Measurements from ENCODE around the gene PLD6. TPM values are rescaled to one million over a fixed set of nuclear protein-coding genes. Genes with fewer than 3 reads are reported as not detected.
A peak's percentile ranks its signal among the peaks of the same experiment; 100 is the strongest.

Gene PLD6
- total RNA-seq, 1 experiment from 2014 or later: 0.09 TPM

- H4K91ac ChIP-seq (ENCODE audit: insufficient read length, low read depth, low read length): no peak overlapping the region
- no peak overlapping the region for H4K8ac ChIP-seq (replicated peaks; ENCODE audit: insufficient read length, low read depth, low read length)
- no peak overlapping the region for H2BK120ac ChIP-seq (ENCODE audit: low read depth, low read length, poor library complexity, severe bottlenecking)
- no peak overlapping the region for H2BK5ac ChIP-seq (ENCODE audit: insufficient read length, low read length)
- H3K79me1 ChIP-seq (ENCODE audit: insufficient read depth, low read depth, low read length, poor library complexity, severe bottlenecking): no peaks in the 10 kb centered on the region
- no peak overlapping the region for H3K27ac ChIP-seq (ENCODE audit: insufficient read length, low read depth, low read length)
- H3K4ac ChIP-seq (ENCODE audit: low read depth, low read length): no peak overlapping the region
- no peak overlapping the region for H3K4me3 Mint-ChIP-seq
- no peak overlapping the region for H2BK12ac ChIP-seq (ENCODE audit: insufficient read length, low read depth, low read length)
- H2BK15ac ChIP-seq (ENCODE audit: low read depth, low read length): no peak overlapping the region
- H3K27ac Mint-ChIP-seq: peak overlapping the region in 1 of 3 experiments; percentile 49; a peak in 2 of 7 replicates
- H3K27me3 ChIP-seq (ENCODE audit: insufficient read depth, low read length): no peaks in the 10 kb centered on the region
- DNase-seq: no peak
- no peak overlapping the region for H2AFZ ChIP-seq (ENCODE audit: low read length)
- H3K27me3 Mint-ChIP-seq (ENCODE audit: low read depth): no peaks in the 10 kb centered on the region
- no peak overlapping the region for H3K18ac ChIP-seq (ENCODE audit: insufficient read length, low read depth, low read length)
- H3K9me3 Mint-ChIP-seq: no peaks in the 10 kb centered on the region
- peaks cover 0 to 11% (median 7%) of the 10 kb centered on the region in 3 experiments; a peak in 4 of 7 replicates for H3K36me3 Mint-ChIP-seq (ENCODE audit: insufficient read depth in 1 of 3, low read depth in 3 of 3)
- H3K9ac ChIP-seq (ENCODE audit: extremely low read depth, insufficient read length, low read length): no peak overlapping the region
- no peak overlapping the region for H3K56ac ChIP-seq (ENCODE audit: insufficient read length, low read depth, low read length)
- no peaks in the 10 kb centered on the region for H3K4me1 ChIP-seq (ENCODE audit: insufficient read depth, low read length)
- TF ChIP-seq CTCF (conservative IDR thresholded peaks at IDR 0.05): peak; percentile 14; the same call in 1 of the 3 replicates
- H4K5ac ChIP-seq (ENCODE audit: insufficient read length, low read depth, low read length): no peak overlapping the region
- H3K23me2 ChIP-seq (ENCODE audit: insufficient read length, low read depth, low read length, poor library complexity, severe bottlenecking): no peaks in the 10 kb centered on the region
- H4K20me1 ChIP-seq (ENCODE audit: control insufficient read depth, insufficient read depth, insufficient read length): no peaks in the 10 kb centered on the region
- no peaks in the 10 kb centered on the region for H3K9me3 ChIP-seq (ENCODE audit: control insufficient read depth, low read depth, low read length)
- H3K23ac ChIP-seq (ENCODE audit: insufficient read length, low read depth, low read length): no peak overlapping the region
- no peak overlapping the region for H3K4me2 ChIP-seq (ENCODE audit: insufficient read depth, insufficient read length, low read length)
- H2AK5ac ChIP-seq (ENCODE audit: insufficient read length, low read length): no peak overlapping the region
- no peak overlapping the region for H3K14ac ChIP-seq (ENCODE audit: insufficient read depth, low read length)
- peaks cover 5 to 13% of the 10 kb centered on the region in 2 experiments; a peak in 3 of 4 replicates for H3K4me1 Mint-ChIP-seq
- H2BK20ac ChIP-seq (ENCODE audit: low read depth, low read length, poor library complexity, severe bottlenecking): no peak overlapping the region
- no CpG with 5 or more reads among the region's 7 CpGs for WGBS (ENCODE audit: extremely low coverage, insufficient read length, low lambda C conversion rate)
- no peaks in the 10 kb centered on the region for H3K79me2 ChIP-seq (ENCODE audit: insufficient read depth, low read length)
- H3T11ph ChIP-seq (ENCODE audit: low read length): no peak overlapping the region
Observed at GRCh38 chr17:17190188-17190587, 15.9 kb downstream of the PLD6 start.

Data from H9 (cell line).